ENCODE data around the gene SLC9A9.

DNA sequence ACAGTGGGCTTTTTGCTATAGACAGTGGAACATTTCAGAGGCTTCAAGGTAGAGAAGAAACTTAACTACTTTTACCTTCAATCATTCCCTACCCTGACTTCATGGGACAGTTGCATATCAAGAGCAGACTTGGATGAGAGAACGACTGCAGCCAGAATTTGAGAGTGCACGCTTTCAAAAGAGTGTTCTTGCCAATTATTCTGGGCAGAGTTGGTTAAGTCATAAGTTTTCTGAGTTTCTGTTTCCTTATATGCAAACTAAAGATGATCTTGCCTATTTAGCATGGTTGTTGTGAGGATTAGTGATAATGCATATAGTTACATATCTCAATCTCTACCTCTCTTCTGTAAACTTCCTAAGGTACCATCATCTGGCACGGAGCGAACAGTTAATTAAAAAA, 7.6 kb downstream of the SLC9A9 start:
- no peak for TF ChIP-seq POLR2A (IDR thresholded peaks at IDR 0.05; ENCODE audit: low read length)
- TF ChIP-seq GATA1 (IDR thresholded peaks at IDR 0.05; ENCODE audit: low read depth, low read length): no peak
